ENCODE data around the gene KRTAP22-1.

KRTAP22-1 gene

GRCh38 chr21:30628109-30628508, 27.2 kb downstream of the KRTAP22-1 start:
- DNase-seq = no peak

- DNase-seq = no peak
These were observed 28.3 kb downstream of the KRTAP22-1 start for GRCh38 chr21:30629200-30629599.

- no peak for DNase-seq
These were observed 34.0 kb downstream of the KRTAP22-1 start, which contains the start of gene KRTAP20-2 for GRCh38 chr21:30634906-30635305. Gene KRTAP20-2, plus strand, starts transcription at chr21:30635206. Its CDS starts 58 bp downstream, at chr21:30635264.

GRCh38 chr21:30638686-30639085, 37.8 kb downstream of the KRTAP22-1 start:
- DNase-seq = no peak

- no peak for DNase-seq
These were observed 41.7 kb downstream of the KRTAP22-1 start, which contains the start of gene KRTAP20-3 for GRCh38 chr21:30642564-30642963. Gene KRTAP20-3, plus strand, starts transcription at chr21:30642864.

GRCh38 chr21:30646904-30647414, 46.1 kb downstream of the KRTAP22-1 start:
- no peak for DNase-seq
